ENCODE data around the gene HAAO. TPM values are rescaled to one million over a fixed set of nuclear protein-coding genes. Genes with fewer than 3 reads are reported as not detected.

Gene HAAO
- total and polyA plus RNA-seq, 2 of the 13 experiments (the other 11 are each of a cell fraction or from before 2014, with no cell fraction given): 36.1 to 42.7 TPM

DNA sequence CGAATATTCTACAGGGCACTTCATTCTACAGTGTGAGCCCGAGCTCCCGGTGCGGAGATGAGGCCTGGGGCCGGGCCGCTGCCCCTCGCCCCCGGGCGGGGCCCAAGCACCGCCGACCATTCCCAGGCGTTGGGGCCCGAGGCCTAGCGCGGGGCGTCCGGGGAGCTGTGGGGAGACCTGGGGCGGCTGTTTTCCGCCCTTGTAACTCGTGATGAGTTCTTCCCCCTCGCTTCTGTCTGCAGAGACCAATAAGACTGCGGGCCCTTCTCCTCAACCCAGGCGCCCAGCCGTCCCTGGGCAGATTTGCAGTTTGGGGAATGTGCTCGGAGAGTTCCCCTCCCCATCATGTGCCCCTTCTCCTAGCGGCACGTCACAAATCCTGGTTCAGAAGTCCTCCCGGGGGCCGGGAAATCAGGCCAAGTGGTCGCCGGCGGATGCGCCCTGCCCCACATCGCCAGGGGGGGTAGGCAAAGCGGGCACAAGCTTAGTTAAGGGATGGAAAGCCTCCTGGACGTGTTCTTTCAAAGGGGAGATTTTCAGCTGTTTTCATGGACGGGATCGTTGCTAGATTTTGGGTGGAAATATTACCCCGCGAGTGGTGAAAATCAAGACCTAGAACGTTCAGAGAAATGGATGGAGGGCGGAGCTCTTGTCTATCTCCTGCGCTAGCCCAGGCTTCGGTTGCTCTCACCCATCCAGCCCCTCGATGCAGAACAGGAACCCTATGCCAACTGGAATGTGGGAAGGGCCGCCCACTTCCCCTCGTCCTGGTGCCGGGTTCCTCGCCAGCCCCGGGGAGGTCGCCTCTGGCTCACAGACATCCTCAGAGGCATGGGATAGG, 18.8 kb upstream of the HAAO start (continued):
- no peak for TF ChIP-seq ZNF276 (CRISPR knock-in tag; IDR thresholded peaks at IDR 0.05; ENCODE audit: low read depth)
- TF ChIP-seq MTA1 (CRISPR knock-in tag; IDR thresholded peaks at IDR 0.05; ENCODE audit: borderline replicate concordance): peak; percentile 19
- no peak for TF ChIP-seq ZNF512B (CRISPR knock-in tag; IDR thresholded peaks at IDR 0.05; ENCODE audit: borderline replicate concordance)
- TF ChIP-seq, protein P1, sequence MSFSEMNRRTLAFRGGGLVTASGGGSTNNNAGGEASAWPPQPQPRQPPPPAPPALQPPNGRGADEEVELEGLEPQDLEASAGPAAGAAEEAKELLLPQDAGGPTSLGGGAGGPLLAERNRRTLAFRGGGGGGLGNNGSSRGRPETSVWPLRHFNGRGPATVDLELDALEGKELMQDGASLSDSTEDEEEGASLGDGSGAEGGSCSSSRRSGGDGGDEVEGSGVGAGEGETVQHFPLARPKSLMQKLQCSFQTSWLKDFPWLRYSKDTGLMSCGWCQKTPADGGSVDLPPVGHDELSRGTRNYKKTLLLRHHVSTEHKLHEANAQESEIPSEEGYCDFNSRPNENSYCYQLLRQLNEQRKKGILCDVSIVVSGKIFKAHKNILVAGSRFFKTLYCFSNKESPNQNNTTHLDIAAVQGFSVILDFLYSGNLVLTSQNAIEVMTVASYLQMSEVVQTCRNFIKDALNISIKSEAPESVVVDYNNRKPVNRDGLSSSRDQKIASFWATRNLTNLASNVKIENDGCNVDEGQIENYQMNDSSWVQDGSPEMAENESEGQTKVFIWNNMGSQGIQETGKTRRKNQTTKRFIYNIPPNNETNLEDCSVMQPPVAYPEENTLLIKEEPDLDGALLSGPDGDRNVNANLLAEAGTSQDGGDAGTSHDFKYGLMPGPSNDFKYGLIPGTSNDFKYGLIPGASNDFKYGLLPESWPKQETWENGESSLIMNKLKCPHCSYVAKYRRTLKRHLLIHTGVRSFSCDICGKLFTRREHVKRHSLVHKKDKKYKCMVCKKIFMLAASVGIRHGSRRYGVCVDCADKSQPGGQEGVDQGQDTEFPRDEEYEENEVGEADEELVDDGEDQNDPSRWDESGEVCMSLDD (CRISPR knock-in tag; IDR thresholded peaks at IDR 0.05; ENCODE audit: borderline replicate concordance): peak; percentile 72; the same call in 1 of the 2 replicates
- TF ChIP-seq ZNF720 (CRISPR knock-in tag; IDR thresholded peaks at IDR 0.05): no peak
- no peak for TF ChIP-seq SRSF9 (IDR thresholded peaks at IDR 0.05; ENCODE audit: borderline replicate concordance, insufficient read depth, low read depth, low read length, poor library complexity, severe bottlenecking)
- no peak for TF ChIP-seq TOPORS (CRISPR knock-in tag; IDR thresholded peaks at IDR 0.05)
- TF ChIP-seq EED (CRISPR knock-in tag; IDR thresholded peaks at IDR 0.05): 0 out of 2 replicates have a peak, but pooled peaks have one; percentile 78
- TF ChIP-seq POGK (CRISPR knock-in tag; conservative IDR thresholded peaks at IDR 0.05): no peak
- no peak for TF ChIP-seq ZNF468 (CRISPR knock-in tag; IDR thresholded peaks at IDR 0.05)
- no peak for TF ChIP-seq FOXJ3 (CRISPR knock-in tag; IDR thresholded peaks at IDR 0.05; ENCODE audit: borderline replicate concordance)
- TF ChIP-seq, protein P2, sequence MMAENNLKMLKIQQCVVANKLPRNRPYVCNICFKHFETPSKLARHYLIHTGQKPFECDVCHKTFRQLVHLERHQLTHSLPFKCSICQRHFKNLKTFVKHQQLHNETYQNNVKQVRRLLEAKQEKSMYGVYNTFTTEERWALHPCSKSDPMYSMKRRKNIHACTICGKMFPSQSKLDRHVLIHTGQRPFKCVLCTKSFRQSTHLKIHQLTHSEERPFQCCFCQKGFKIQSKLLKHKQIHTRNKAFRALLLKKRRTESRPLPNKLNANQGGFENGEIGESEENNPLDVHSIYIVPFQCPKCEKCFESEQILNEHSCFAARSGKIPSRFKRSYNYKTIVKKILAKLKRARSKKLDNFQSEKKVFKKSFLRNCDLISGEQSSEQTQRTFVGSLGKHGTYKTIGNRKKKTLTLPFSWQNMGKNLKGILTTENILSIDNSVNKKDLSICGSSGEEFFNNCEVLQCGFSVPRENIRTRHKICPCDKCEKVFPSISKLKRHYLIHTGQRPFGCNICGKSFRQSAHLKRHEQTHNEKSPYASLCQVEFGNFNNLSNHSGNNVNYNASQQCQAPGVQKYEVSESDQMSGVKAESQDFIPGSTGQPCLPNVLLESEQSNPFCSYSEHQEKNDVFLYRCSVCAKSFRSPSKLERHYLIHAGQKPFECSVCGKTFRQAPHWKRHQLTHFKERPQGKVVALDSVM (CRISPR knock-in tag; IDR thresholded peaks at IDR 0.05): no peak; the same call in 1 of the 2 replicates
